Measurements from ENCODE around the gene EXOC4.

The EXOC4 gene

GRCh38 chr7:133429371-133429770 lies 176.5 kb downstream of the EXOC4 start:
- no peak for DNase-seq (ENCODE audit: low spot score)

- no peak for DNase-seq (ENCODE audit: low spot score)
Measured at GRCh38 chr7:133431134-133431724, 178.4 kb downstream of the EXOC4 start.

- no peak for DNase-seq (ENCODE audit: low spot score)
Measured at GRCh38 chr7:133433165-133433812, 180.4 kb downstream of the EXOC4 start.

GRCh38 chr7:133434246-133434865 lies 181.5 kb downstream of the EXOC4 start:
- DNase-seq (ENCODE audit: low spot score): no peak

GRCh38 chr7:133436014-133436428 lies 183.1 kb downstream of the EXOC4 start:
- no peak for DNase-seq (ENCODE audit: low spot score)

GRCh38 chr7:133437544-133437943 lies 184.7 kb downstream of the EXOC4 start:
- DNase-seq (ENCODE audit: low spot score): no peak

GRCh38 chr7:133442818-133443217 lies 189.9 kb downstream of the EXOC4 start:
- no peak for DNase-seq (ENCODE audit: low spot score)

- DNase-seq (ENCODE audit: low spot score): no peak
Measured at GRCh38 chr7:133445617-133446016, 192.7 kb downstream of the EXOC4 start.

- no peak for DNase-seq (ENCODE audit: low spot score)
Measured at GRCh38 chr7:133448012-133448411, 195.1 kb downstream of the EXOC4 start.

- DNase-seq (ENCODE audit: low spot score): no peak
Measured at GRCh38 chr7:133452577-133452976, 199.7 kb downstream of the EXOC4 start.

GRCh38 chr7:133458688-133459087 lies 205.8 kb downstream of the EXOC4 start:
- DNase-seq (ENCODE audit: low spot score): no peak

GRCh38 chr7:133461421-133461820 lies 208.5 kb downstream of the EXOC4 start:
- DNase-seq (ENCODE audit: low spot score): no peak

- DNase-seq (ENCODE audit: low spot score): no peak
Measured at GRCh38 chr7:133475655-133476054, 222.8 kb downstream of the EXOC4 start.

- no peak for DNase-seq (ENCODE audit: low spot score)
Measured at GRCh38 chr7:133477791-133478190, 224.9 kb downstream of the EXOC4 start.

- no peak for DNase-seq (ENCODE audit: low spot score)
Measured at GRCh38 chr7:133478591-133479135, 225.8 kb downstream of the EXOC4 start.

- no peak for DNase-seq (ENCODE audit: low spot score)
Measured at GRCh38 chr7:133479456-133480065, 226.7 kb downstream of the EXOC4 start.

- DNase-seq (ENCODE audit: low spot score): no peak
Measured at GRCh38 chr7:133480868-133481267, 228.0 kb downstream of the EXOC4 start.

GRCh38 chr7:133481676-133482075 lies 228.8 kb downstream of the EXOC4 start:
- no peak for DNase-seq (ENCODE audit: low spot score)

- no peak for DNase-seq (ENCODE audit: low spot score)
Measured at GRCh38 chr7:133482599-133482998, 229.7 kb downstream of the EXOC4 start.

- DNase-seq (ENCODE audit: low spot score): no peak
Measured at GRCh38 chr7:133484086-133484485, 231.2 kb downstream of the EXOC4 start.

- no peak for DNase-seq (ENCODE audit: low spot score)
Measured at GRCh38 chr7:133489906-133490305, 237.0 kb downstream of the EXOC4 start.

GRCh38 chr7:133491201-133491691 lies 238.4 kb downstream of the EXOC4 start:
- no peak for DNase-seq (ENCODE audit: low spot score)
